GM18520 (cell line): ENCODE results near the gene PDE6G.
"Not testable (repeated sequence)": the region's sequence is repeated elsewhere in the genome, so short reads cannot be mapped to it uniquely, and the experiment has no call there.

ENCODE experiments used
- ATAC-seq: cut with Tn5 transposase; IDR thresholded peaks from one replicate; pipeline ENCODE4 v1.9.1; 2021; ENCODE audit not compliant: unreplicated experiment

PDE6G gene

GRCh38 chr17:81687770-81688541 is 31.6 kb upstream of the PDE6G start:
- ATAC-seq: no peak

GRCh38 chr17:81686614-81687013 is 30.3 kb upstream of the PDE6G start:
- ATAC-seq: no peak

- no peak for ATAC-seq
These were observed 28.8 kb upstream of the PDE6G start for GRCh38 chr17:81685108-81685507.

DNA sequence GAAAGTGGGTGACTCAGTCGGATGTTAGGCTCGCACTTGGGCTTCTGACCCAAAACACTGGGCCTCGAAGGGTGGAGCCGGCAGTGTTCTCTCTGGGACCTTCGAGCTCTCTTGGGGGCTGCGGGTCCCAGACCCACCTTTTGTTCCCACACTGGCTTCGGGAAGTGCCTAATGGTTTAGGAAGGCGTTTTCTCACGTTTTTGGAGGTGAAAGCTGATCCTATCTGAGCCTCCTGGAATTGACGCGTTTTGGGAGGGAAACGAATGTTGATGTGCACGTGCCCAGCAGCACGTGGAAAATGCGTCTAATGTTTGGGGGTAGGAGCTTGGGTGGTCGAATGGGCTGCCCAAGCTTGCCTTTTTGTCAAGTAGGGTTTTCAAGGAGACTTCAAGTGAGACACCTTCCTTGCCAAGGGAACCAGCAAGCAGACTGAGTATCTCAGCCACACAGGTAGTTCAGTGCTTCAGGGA is 28.1 kb upstream of the PDE6G start:
- ATAC-seq: no peak

- peak; percentile 93 for ATAC-seq
These were observed 27.5 kb upstream of the PDE6G start, which contains the start of the genes ARL16 and HGS for GRCh38 chr17:81683584-81684441. ARL16 (minus strand) TSS chr17:81683797; CDS start chr17:81683753, 44 bp downstream. HGS (plus strand) TSS chr17:81684011; CDS start chr17:81684067, 56 bp downstream.

DNA sequence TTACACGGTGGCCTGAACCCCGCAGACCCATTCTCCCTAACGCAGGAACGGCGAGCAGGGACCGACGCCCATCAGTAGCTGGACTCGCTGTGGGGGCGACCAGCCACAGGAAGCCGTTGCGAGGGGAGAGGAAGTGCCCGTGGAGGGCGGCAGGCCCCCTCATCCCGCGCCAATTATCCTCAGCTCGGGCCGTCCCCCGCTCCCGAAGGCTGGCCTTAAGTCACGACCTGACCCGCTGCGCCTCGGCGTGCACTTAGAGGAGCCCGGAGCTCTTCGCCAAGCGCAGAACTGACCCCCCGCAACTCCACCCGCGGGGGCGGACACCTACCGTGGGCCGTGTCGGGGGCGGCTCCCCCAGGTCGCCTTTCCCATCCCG is 26.9 kb upstream of the PDE6G start:
- no peak for ATAC-seq

DNA sequence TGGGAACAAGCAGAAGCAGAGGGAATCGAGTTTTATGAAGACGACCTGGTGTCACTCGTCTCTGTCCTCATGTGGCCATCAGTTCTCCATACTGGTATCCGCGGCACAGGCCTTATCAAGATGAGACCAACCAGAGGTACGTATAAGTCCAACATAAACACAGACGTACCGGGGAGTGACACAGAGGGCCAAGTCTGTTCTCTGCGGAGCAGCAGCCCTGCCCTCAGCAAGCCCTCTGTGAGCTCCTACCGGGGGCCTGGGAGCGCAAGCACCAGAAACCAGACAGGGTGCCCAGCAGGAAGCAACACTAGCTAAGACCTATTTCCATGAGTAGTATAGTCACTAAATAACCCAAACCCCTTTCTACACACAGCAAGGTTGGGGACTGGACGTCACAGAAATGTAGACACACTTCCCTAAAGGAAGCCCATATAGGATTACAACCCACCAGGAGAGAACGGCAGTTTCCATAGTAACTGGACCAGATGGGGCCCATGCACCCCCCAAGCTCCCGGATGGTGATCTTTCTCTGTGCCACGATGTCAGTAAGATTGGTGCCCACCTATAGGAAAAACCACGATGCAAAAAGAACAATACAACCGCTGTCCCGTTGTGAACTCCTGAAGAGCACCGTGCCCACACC is 26.3 kb upstream of the PDE6G start:
- no peak for ATAC-seq

DNA sequence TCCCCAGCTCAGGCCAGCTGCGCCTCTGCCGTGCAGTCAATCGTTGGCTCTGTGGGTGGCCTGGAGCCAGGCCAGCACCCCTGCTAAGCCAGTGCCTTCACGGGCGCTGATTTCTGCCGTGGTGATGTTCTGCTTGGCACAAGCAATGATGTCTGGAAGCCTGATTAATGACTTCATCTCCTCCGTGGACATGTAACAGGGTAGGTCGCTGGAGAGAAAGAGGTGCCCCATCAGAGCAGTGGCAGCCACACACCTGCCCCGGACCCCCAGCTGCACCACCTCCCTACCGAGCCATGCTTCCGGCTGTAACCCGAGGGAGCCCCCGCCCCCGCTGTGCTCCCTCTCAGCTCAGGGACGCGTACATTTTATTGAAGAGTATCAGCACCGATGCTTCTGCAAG is 25.3 kb upstream of the PDE6G start:
- no peak for ATAC-seq

DNA sequence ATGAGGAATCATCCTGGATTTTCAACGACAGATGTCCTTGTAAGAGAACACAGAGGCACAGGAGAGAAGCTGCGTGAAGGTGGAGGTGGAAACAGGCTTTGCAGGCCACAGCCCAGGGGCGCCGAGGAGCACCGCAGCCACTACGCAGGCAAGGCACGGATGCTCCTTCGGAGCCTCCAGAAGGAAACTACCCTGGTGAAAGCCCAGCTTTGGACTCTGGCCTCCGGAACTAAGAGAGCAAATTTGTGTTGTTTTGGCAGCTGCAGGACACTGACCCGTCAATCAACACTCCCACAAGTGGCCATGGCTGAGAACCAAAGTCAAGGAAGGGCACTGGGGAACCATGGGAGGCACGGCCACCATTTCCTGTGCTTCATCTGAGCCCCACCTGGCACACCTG is 23.8 kb upstream of the PDE6G start:
- ATAC-seq: no peak

- ATAC-seq: no peak
These were observed 20.6 kb upstream of the PDE6G start for GRCh38 chr17:81676906-81677305.

DNA sequence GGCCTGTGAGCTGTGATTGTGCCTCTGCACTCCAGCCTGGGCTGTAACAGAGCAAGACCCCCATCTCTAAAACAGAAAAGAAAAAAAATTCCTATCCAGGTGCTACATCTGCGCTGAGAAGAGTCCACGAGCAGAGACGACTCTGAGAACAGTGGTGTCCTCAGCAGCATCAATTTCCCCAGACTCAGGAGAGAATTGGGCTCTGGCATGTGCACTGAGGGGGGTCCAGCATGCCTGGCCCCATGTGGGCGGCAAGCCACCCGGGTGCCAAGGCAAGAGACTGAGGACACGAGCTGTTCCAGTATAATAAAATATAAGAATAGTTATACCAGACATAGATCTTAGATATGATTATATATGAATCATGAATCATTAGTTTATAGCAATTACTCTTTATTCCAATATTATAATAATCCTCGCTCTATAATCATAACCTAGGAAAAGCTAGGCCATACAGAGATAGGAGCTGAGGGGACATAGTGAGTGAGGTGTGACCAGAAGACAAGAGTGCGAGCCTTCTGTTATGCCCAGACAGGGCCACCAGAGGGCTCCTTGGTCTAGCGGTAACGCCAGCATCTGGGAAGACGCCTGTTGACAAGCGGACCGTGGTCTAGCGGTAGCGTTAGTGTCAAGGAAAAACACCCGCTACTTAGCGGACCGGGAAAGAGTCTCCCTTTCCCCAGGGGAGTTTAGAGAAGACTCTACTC is 19.3 kb upstream of the PDE6G start:
- ATAC-seq: not testable (repeated sequence)

DNA sequence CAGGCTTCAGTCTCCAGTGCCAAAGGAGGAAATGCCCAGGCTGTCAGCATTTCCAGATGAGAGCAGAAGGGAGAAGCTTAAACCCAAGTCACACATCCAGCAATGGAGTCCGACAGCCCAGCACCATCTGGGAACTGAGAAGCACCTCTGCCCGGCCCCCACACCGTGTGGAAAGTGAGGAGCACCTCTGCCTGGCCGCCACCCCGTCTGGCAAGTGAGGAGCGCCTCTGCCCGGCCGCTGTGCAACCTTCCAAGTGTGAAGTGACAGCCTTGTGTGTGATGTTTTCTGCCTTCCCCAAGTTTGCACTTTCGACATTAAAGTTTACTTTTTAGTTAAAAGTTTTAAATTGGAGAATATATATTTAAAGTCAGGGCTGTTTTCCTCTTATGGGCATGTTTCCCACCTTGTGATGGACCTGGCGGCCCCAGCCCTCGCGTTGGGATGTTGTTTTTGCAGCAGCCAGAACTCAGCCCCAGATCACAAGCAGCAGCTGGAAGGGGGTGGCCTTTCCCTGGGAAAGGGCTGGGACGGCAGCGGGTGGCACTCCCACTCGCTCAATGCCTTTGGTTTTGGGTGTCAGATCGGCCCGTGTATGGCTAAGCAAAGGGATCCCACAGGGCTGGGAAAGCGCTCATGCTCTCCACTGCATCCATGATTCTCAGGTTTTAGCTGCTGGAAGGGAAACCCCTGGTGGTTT is 17.4 kb upstream of the PDE6G start:
- no peak for ATAC-seq

GRCh38 chr17:81672954-81673353 is 16.6 kb upstream of the PDE6G start:
- no peak for ATAC-seq

- ATAC-seq: no peak
These were observed 16.2 kb upstream of the PDE6G start for GRCh38 chr17:81672504-81672903.

DNA sequence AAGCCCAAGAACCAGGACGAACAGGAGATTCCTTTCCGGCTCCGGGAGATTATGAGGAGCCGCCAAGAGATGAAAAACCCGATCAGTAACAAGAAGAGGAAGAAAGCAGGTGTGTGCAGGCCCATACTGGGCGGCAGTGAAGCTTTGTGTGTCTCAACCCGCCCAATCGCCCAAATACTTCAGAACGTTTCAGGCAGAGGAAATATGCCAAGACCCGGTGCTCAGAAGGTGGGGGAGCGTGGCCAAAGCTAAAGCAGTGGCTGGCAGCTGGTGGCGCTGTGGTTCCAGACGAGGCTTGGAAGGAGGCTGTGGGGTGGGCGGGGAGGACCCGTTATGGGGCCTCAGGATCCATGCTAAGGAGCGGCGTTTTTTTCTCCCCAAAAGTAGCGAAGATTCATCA is 11.4 kb upstream of the PDE6G start:
- ATAC-seq: no peak

DNA sequence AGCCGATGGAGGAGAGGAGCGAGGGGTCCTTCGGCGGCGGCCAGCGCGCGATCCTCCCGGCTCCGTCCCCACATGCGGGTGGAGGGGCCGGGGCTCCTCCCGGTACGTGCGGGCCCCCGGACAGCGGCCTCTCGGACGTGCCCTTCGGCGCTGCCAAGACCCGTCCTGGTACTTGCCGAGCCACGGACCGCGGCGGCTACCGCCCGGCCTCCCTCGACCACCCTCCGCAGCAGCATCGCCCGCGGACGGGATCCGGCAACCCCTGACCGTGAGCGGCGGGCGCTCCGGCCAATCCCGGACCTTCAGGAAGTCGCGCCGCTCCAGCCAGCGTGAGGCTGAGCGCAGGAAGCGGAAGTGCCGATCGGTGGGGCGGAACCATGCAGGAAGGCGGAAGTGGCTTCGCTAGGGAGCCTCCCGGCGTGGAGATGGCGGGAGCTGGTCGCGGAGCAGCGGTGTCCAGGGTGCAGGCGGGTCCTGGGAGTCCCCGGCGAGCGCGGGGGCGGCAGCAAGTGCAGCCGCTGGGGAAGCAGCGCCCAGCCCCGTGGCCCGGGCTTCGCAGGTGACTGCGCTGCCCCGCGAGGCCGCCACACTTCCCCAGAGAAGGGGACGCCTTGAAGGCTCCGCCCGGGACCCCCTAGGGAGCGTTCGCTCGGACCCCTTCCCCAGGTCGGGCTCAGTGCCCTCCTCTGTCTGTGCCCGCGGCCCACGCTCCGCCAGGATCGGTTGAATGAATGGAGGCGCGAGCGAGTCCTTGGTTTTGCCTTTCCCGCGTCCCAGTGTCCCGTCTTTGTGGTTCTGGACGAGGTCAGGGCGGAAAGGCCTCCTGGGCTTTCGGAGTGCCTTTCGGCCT is 10.2 kb upstream of the PDE6G start, which contains the start of the genes CCDC137 and OXLD1:
Gene CCDC137, plus strand, starts transcription at position 396 of the 850 bp plus-strand sequence. Its CDS starts 30 bp downstream, at position 426.
Gene OXLD1, minus strand, starts transcription at position 264 of the 850 bp plus-strand sequence. Its CDS starts 28 bp downstream, at position 236.
- ATAC-seq: peak; percentile 86

GRCh38 chr17:81666092-81666341 is 9.7 kb upstream of the PDE6G start:
- peak; percentile 3 for ATAC-seq

- no peak for ATAC-seq
These were observed 9.1 kb upstream of the PDE6G start for GRCh38 chr17:81665205-81666091.
